ENCODE results near the gene NEBL. TPM values are rescaled to one million over a fixed set of nuclear protein-coding genes. Genes with fewer than 3 reads are reported as not detected.

Gene NEBL
- total RNA-seq, 1 donor from 2014 or later = 77.6 TPM

DNA sequence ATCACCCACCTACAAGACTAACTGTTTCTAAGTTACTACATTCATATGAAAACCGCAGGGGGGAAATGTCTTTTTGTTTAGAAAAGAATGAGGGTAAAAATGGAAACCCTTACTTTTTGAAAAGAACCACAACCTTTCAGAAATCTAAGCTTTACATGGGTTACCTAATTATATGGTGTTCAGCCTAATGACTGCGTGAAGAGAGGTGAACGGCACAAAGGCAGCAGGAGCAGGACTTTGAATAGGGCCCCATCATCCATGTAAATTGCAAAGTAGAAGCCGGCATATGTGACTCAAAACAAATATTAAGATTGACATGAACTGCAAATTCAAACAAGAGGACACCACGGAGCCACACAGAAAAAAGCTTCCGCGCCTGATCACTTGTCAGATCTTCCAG is 25.1 kb downstream of the NEBL start:
- no peaks in the 10 kb centered on the region for H3K79me2 ChIP-seq (ENCODE audit: low read depth)
- H3K36me3 ChIP-seq = no peaks in the 10 kb centered on the region
- Mint-ChIP-seq H3K36me3 (peaks cover 13% of the 10 kb centered on the region), H3K27me3 (ENCODE audit: insufficient read depth, low read depth) (no peaks in the 10 kb centered on the region), H3K4me1 (peaks cover 12% of the 10 kb centered on the region), H3K27ac (no peak overlapping the region), H3K9me3 (no peaks in the 10 kb centered on the region), H3K4me3 (no peak overlapping the region)
- no peaks in the 10 kb centered on the region for H3K9me3 ChIP-seq (ENCODE audit: low read depth)
- no peaks in the 10 kb centered on the region for H3K27me3 ChIP-seq
- H3F3A ChIP-seq (ENCODE audit: low read depth) = no peaks in the 10 kb centered on the region
- H2AFZ ChIP-seq (replicated peaks) = no peak overlapping the region
- no peaks in the 10 kb centered on the region for H4K20me1 ChIP-seq (ENCODE audit: low read depth)
- no peak overlapping the region for H3K27ac ChIP-seq
- DNase-seq (ENCODE audit: low spot score) = no peak
- TF ChIP-seq EZH2phosphoT487 (IDR thresholded peaks at IDR 0.05) (no peak), EZH2 (IDR thresholded peaks at IDR 0.05) (no peak)
- TF ChIP-seq, protein P1, sequence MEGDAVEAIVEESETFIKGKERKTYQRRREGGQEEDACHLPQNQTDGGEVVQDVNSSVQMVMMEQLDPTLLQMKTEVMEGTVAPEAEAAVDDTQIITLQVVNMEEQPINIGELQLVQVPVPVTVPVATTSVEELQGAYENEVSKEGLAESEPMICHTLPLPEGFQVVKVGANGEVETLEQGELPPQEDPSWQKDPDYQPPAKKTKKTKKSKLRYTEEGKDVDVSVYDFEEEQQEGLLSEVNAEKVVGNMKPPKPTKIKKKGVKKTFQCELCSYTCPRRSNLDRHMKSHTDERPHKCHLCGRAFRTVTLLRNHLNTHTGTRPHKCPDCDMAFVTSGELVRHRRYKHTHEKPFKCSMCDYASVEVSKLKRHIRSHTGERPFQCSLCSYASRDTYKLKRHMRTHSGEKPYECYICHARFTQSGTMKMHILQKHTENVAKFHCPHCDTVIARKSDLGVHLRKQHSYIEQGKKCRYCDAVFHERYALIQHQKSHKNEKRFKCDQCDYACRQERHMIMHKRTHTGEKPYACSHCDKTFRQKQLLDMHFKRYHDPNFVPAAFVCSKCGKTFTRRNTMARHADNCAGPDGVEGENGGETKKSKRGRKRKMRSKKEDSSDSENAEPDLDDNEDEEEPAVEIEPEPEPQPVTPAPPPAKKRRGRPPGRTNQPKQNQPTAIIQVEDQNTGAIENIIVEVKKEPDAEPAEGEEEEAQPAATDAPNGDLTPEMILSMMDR (IDR thresholded peaks at IDR 0.05) = no peak
- H3K9ac ChIP-seq = no peak overlapping the region
- peak overlapping the region; percentile 2 for H3K4me2 ChIP-seq
- peaks cover 8% of the 10 kb centered on the region for H3K4me1 ChIP-seq
- no peak overlapping the region for H3K4me3 ChIP-seq

DNA sequence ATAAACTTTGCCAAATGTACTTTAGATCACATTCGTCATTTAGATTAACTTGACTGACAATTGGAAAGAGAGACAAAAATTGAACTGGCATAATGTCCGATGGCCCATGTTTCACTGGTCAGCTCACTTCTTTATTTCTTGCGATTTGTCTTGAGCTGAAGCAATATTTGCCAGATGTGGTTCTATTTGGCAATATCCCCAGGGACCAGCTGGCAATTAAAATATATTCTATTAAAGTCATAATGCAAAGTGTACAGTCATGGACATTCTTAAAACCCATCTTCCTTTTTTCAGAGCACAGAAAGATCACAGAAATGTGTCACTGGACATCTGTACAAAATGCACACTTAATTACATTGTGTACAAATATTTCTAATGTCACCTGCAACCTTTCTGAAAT is 26.3 kb downstream of the NEBL start:
- Histone ChIP-seq H3K4me1 (peaks cover 8% of the 10 kb centered on the region), H3K79me2 (ENCODE audit: low read depth) (no peaks in the 10 kb centered on the region), H2AFZ (replicated peaks) (no peak overlapping the region), H3K9me3 (ENCODE audit: low read depth) (no peaks in the 10 kb centered on the region), H3K27me3 (no peaks in the 10 kb centered on the region), H3K36me3 (no peaks in the 10 kb centered on the region), H4K20me1 (ENCODE audit: low read depth) (no peaks in the 10 kb centered on the region), H3K4me2 (no peak overlapping the region), H3K27ac (no peak overlapping the region), H3K4me3 (no peak overlapping the region), H3K9ac (no peak overlapping the region), H3F3A (ENCODE audit: low read depth) (no peaks in the 10 kb centered on the region)
- no peaks in the 10 kb centered on the region for H3K27me3 Mint-ChIP-seq (ENCODE audit: insufficient read depth, low read depth)
- H3K9me3 Mint-ChIP-seq = no peaks in the 10 kb centered on the region
- H3K4me1 Mint-ChIP-seq = peaks cover 12% of the 10 kb centered on the region
- no peak for DNase-seq (ENCODE audit: low spot score)
- peaks cover 13% of the 10 kb centered on the region for H3K36me3 Mint-ChIP-seq
- H3K4me3 Mint-ChIP-seq = no peak overlapping the region
- no peak for TF ChIP-seq EZH2 (IDR thresholded peaks at IDR 0.05)
- TF ChIP-seq, protein P1 (IDR thresholded peaks at IDR 0.05) = no peak
- no peak overlapping the region for H3K27ac Mint-ChIP-seq

DNA sequence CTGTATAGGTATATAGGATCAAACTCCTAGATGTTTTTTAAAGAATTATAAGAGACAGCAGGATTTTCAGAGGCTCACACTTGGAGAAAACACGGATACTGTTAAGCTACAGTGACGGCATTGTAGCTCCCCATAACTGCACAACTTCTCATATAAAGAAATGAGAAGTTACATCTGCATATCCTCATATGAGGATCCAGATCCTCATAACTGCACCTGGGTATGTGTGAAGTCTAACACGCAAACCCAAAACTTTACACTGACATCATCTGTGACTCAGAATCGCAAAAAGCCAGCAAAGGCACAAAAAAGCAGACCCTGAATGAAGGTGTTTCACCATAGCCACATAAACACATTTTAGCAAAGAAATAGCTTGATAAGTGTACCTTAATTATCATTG is 34.1 kb downstream of the NEBL start:
- no peaks in the 10 kb centered on the region for H3K36me3 ChIP-seq
- H3K4me1 ChIP-seq = no peaks in the 10 kb centered on the region
- no peaks in the 10 kb centered on the region for H3K9me3 ChIP-seq (ENCODE audit: low read depth)
- peaks cover 11% of the 10 kb centered on the region for H3K4me1 Mint-ChIP-seq
- H4K20me1 ChIP-seq (ENCODE audit: low read depth) = no peaks in the 10 kb centered on the region
- no peaks in the 10 kb centered on the region for H3K27me3 ChIP-seq
- no peaks in the 10 kb centered on the region for H3K79me2 ChIP-seq (ENCODE audit: low read depth)
- TF ChIP-seq EZH2 (IDR thresholded peaks at IDR 0.05) (no peak), EZH2phosphoT487 (IDR thresholded peaks at IDR 0.05) (no peak)
- TF ChIP-seq, protein P1 (IDR thresholded peaks at IDR 0.05) = no peak
- no peaks in the 10 kb centered on the region for H3K27me3 Mint-ChIP-seq (ENCODE audit: insufficient read depth, low read depth)
- peaks cover 9% of the 10 kb centered on the region for H3K36me3 Mint-ChIP-seq
- no peak overlapping the region for H3K4me3 Mint-ChIP-seq
- no peak overlapping the region for H2AFZ ChIP-seq (replicated peaks)
- no peak overlapping the region for H3K4me2 ChIP-seq
- H3F3A ChIP-seq (ENCODE audit: low read depth) = peaks cover 2% of the 10 kb centered on the region
- no peak overlapping the region for H3K4me3 ChIP-seq
- no peak for DNase-seq (ENCODE audit: low spot score)
- no peaks in the 10 kb centered on the region for H3K9me3 Mint-ChIP-seq
- no peak overlapping the region for H3K27ac Mint-ChIP-seq
- H3K9ac ChIP-seq = no peak overlapping the region
- no peak overlapping the region for H3K27ac ChIP-seq
